GM12892 (cell line): ENCODE results near the gene ZNF562.

Source experiments
- POLR2A ChIP-seq: IDR thresholded peaks from 2 replicates; pipeline ENCODE4 v1.6.1; 2011; ENCODE audit warnings: low read depth, low read length, control low read depth
- POLR2AphosphoS5 ChIP-seq: IDR thresholded peaks from 2 replicates; pipeline ENCODE4 v1.6.1; 2011; ENCODE audit warnings: low read depth, low read length, control low read depth
- TAF1 ChIP-seq: IDR thresholded peaks from 2 replicates; pipeline ENCODE4 v1.6.1; 2011; ENCODE audit warnings: low read depth, mild to moderate bottlenecking, control low read depth, low read length, borderline replicate concordance

- TF ChIP-seq POLR2A (no peak), POLR2AphosphoS5 (no peak), TAF1 (no peak)
These were observed 30.9 kb upstream of the ZNF562 start for GRCh38 chr19:9705836-9706235.
